DND-41 (cell line): ENCODE measurements around the gene GPR12.

Experiments
- ATAC-seq: fragments of 200-7000 bp; cut with Tn5 transposase; 3 replicates; pipeline ENCODE4 v1.9.1; 2021; ENCODE audit warnings: low read depth; ENCODE audit not compliant: insufficient read depth
- DNase-seq: peaks from one replicate; pipeline ENCODE4 v3.0.0-alpha.2; 2020
- H2AFZ ChIP-seq: 2 replicates; pipeline ENCODE4 v1.6.0; 2012; ENCODE audit warnings: low read depth, low read length
- H3K27ac ChIP-seq: 2 replicates; pipeline ENCODE4 v1.5.1; 2012; ENCODE audit warnings: low read length, inconsistent platforms
- H3K27me3 ChIP-seq: fragments of 200-600 bp; sonication (generic); 2 replicates; pipeline ENCODE4 v1.6.0; 2012; ENCODE audit warnings: low read length, mild to moderate bottlenecking, inconsistent platforms; ENCODE audit not compliant: insufficient read depth, poor library complexity
- H3K36me3 ChIP-seq: 2 replicates; pipeline ENCODE4 v1.5.1; 2012; ENCODE audit warnings: low read length, inconsistent platforms; ENCODE audit not compliant: insufficient read depth
- H3K4me1 ChIP-seq: 2 replicates; pipeline ENCODE4 v1.5.1; 2012; ENCODE audit warnings: mild to moderate bottlenecking, low read length; ENCODE audit not compliant: insufficient read depth
- H3K4me2 ChIP-seq: 2 replicates; pipeline ENCODE4 v1.6.0; 2012; ENCODE audit warnings: mild to moderate bottlenecking, moderate library complexity, low read length, inconsistent platforms; ENCODE audit not compliant: insufficient read depth
- H3K4me3 ChIP-seq, 2 experiments: fragments of 200-600 bp in 1 of 2; shearing (Covaris generic) in 1 of 2; 2 replicates each; pipeline ENCODE4 v1.5.1; 2012 to 2016; ENCODE audit warnings: inconsistent platforms in 2 of 2, low read length in 2 of 2, mild to moderate bottlenecking in 2 of 2, low read depth in 1 of 2, moderate library complexity in 1 of 2
- H3K79me2 ChIP-seq: 2 replicates; pipeline ENCODE4 v1.6.0; 2012; ENCODE audit warnings: low read length, inconsistent platforms; ENCODE audit not compliant: insufficient read depth
- H3K9ac ChIP-seq: 2 replicates; pipeline ENCODE4 v1.6.0; 2012; ENCODE audit warnings: low read depth, mild to moderate bottlenecking, inconsistent platforms, low read length, moderate library complexity
- H3K9me3 ChIP-seq: 2 replicates; pipeline ENCODE4 v1.5.1; 2012; ENCODE audit warnings: low read length, moderate library complexity, mild to moderate bottlenecking, inconsistent platforms; ENCODE audit not compliant: insufficient read depth, severe bottlenecking
- H4K20me1 ChIP-seq: 2 replicates; pipeline ENCODE4 v1.6.0; 2012; ENCODE audit warnings: low read length; ENCODE audit not compliant: insufficient read depth
- CTCF ChIP-seq: IDR thresholded peaks from 2 replicates; pipeline ENCODE4 v1.5.1; 2012; ENCODE audit warnings: borderline replicate concordance, low read length, moderate library complexity, mild to moderate bottlenecking; ENCODE audit not compliant: poor library complexity, severe bottlenecking; ENCODE audit errors: extremely low read depth
- EZH2 ChIP-seq: IDR thresholded peaks from 3 replicates; pipeline ENCODE4 v1.6.1; 2012; ENCODE audit warnings: borderline replicate concordance, low read depth, mild to moderate bottlenecking, moderate library complexity, low read length, inconsistent platforms; ENCODE audit not compliant: severe bottlenecking

The GPR12 gene

GRCh38 chr13:26787961-26788360, 27.4 kb upstream of the GPR12 start:
- Histone ChIP-seq H3K4me1 (peaks cover 20% of the 10 kb centered on the region), H4K20me1 (no peaks in the 10 kb centered on the region), H3K9ac (no peak overlapping the region), H3K4me3 (no peak overlapping the region), H3K27ac (no peak overlapping the region), H3K4me2 (no peak overlapping the region), H3K79me2 (no peaks in the 10 kb centered on the region), H2AFZ (no peak overlapping the region), H3K36me3 (no peaks in the 10 kb centered on the region), H3K9me3 (no peaks in the 10 kb centered on the region), H3K27me3 (peaks cover 6% of the 10 kb centered on the region)
- DNase-seq (no peak), ATAC-seq (no peak)
- TF ChIP-seq EZH2 (no peak), CTCF (no peak)

GRCh38 chr13:26786651-26787295, 26.2 kb upstream of the GPR12 start:
- Histone ChIP-seq H3K9ac (no peak overlapping the region), H2AFZ (no peak overlapping the region), H3K4me1 (peaks cover 20% of the 10 kb centered on the region), H3K27me3 (peaks cover 6% of the 10 kb centered on the region), H3K27ac (no peak overlapping the region), H3K9me3 (peaks cover 2% of the 10 kb centered on the region), H4K20me1 (no peaks in the 10 kb centered on the region), H3K4me3 (no peak overlapping the region), H3K79me2 (no peaks in the 10 kb centered on the region), H3K4me2 (peak overlapping the region; percentile 63; the same call in 1 of the 2 replicates), H3K36me3 (no peaks in the 10 kb centered on the region)
- ATAC-seq (no peak), DNase-seq (no peak)
- TF ChIP-seq EZH2 (no peak), CTCF (peak; percentile 16)

GRCh38 chr13:26785838-26786630, 25.4 kb upstream of the GPR12 start:
- Histone ChIP-seq H3K9ac (peak overlapping the region; percentile 43), H3K27ac (peak overlapping the region; percentile 32; the same call in 1 of the 2 replicates), H3K36me3 (no peaks in the 10 kb centered on the region), H3K4me2 (peak overlapping the region; percentile 63), H3K9me3 (peaks cover 2% of the 10 kb centered on the region), H3K4me3 (peak overlapping the region in 1 of 2 experiments; percentile 52; a peak in 2 of 4 replicates), H2AFZ (peak overlapping the region; percentile 64), H3K27me3 (peaks cover 6% of the 10 kb centered on the region), H4K20me1 (no peaks in the 10 kb centered on the region), H3K4me1 (peaks cover 20% of the 10 kb centered on the region), H3K79me2 (no peaks in the 10 kb centered on the region)
- TF ChIP-seq CTCF (no peak), EZH2 (no peak)
- ATAC-seq (peak; percentile 94), DNase-seq (peak; percentile 80)
